ENCODE measurements around the gene TMEM234.

The TMEM234 gene

DNA sequence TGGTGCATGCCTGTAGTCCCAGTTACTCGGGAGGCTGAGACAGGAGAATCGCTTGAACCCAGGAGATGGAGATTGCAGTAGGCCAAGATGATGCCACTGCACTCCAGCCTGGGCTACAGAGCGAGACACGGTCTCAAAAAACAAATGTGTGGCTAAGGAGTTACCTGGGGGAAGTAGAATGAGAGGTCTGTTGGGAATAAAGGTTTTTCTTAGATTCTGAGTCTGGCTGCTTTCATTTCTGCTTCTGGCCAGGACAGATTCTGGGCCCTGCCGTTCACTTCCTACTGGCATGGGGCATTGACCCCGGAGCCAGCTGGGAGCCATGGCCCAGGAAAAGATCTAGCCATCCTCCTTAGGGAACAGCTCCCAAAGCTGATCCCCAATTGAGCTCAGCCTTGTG, 13.7 kb downstream of the TMEM234 start:
- Histone ChIP-seq H3K9me3 (ENCODE audit: insufficient read depth, low read length) (no peaks in the 10 kb centered on the region), H3F3A (ENCODE audit: insufficient read depth) (0 out of 2 replicates have a peak, but pooled peaks cover 4% of the 10 kb centered on the region), H3K79me2 (ENCODE audit: insufficient read depth, low read length) (no peaks in the 10 kb centered on the region), H3K4me3 (ENCODE audit: insufficient read depth, low read length, poor library complexity, severe bottlenecking) (no peak overlapping the region), H4K20me1 (ENCODE audit: low read depth, low read length) (no peaks in the 10 kb centered on the region), H3K27ac (ENCODE audit: low read depth, low read length) (no peak overlapping the region), H3K27me3 (ENCODE audit: low read length) (no peaks in the 10 kb centered on the region), H2AFZ (ENCODE audit: low read depth, low read length, severe bottlenecking) (no peak overlapping the region), H3K9ac (ENCODE audit: low read length) (no peak overlapping the region), H3K36me3 (ENCODE audit: low read length) (no peaks in the 10 kb centered on the region), H3K9me2 (replicated peaks; ENCODE audit: insufficient read depth, low read length) (no peaks in the 10 kb centered on the region), H3K4me2 (ENCODE audit: low read depth, low read length, poor library complexity, severe bottlenecking) (no peak overlapping the region)
- TF ChIP-seq, protein P1, sequence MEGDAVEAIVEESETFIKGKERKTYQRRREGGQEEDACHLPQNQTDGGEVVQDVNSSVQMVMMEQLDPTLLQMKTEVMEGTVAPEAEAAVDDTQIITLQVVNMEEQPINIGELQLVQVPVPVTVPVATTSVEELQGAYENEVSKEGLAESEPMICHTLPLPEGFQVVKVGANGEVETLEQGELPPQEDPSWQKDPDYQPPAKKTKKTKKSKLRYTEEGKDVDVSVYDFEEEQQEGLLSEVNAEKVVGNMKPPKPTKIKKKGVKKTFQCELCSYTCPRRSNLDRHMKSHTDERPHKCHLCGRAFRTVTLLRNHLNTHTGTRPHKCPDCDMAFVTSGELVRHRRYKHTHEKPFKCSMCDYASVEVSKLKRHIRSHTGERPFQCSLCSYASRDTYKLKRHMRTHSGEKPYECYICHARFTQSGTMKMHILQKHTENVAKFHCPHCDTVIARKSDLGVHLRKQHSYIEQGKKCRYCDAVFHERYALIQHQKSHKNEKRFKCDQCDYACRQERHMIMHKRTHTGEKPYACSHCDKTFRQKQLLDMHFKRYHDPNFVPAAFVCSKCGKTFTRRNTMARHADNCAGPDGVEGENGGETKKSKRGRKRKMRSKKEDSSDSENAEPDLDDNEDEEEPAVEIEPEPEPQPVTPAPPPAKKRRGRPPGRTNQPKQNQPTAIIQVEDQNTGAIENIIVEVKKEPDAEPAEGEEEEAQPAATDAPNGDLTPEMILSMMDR (IDR thresholded peaks at IDR 0.05; ENCODE audit: insufficient read depth, low read length, poor library complexity, severe bottlenecking), result no peak
- no peak for TF ChIP-seq EZH2phosphoT487 (conservative IDR thresholded peaks at IDR 0.05; ENCODE audit: low read length)

DNA sequence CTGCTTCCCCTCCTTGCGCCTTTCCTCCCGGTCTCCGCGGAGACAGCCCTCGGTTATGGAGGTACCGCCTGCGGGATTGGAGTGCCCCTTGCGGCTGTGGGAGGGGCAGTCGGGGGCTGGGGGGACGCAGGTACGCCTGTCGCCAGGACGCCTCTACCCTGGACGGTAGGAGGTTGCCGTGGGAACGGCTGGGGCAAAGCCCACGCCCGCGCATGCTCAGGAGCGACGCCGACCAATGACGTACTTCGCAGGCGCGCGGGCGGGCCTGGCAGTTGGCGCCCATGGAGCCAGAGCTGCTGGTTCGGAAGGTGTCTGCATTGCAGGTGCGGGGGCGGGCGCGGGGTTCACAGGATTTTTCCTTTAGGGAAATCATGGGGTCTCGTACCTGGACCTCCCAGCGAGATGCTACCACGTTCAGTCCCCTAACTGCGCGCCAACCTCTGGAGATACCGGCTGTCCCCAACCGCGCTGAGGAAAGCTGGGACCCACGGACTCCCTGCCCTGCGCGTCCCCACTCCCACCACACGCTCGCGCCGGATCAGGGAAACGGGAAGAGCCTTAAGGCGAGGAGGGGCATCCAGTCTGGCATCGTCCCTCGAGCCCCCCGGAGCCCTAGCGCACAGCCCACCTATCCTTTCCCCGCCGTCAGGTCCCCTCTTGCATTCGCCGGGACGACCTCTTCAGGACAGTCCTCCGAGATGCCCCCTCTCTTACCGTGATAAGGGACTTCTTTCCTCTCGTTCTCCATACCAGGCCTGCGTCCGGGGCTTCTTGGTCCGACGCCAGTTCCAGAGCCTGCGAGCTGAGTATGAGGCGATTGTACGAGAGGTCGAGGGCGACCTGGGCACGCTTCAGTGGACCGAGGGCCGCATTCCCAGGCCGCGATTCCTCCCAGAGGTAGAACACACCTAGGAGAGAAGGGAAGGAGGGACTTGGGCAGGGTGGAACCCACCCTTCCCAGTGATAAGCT, 16.5 kb downstream of the TMEM234 start, which contains the start of gene IQCC:
Gene IQCC, plus strand, starts transcription at position 271 of the 970 bp plus-strand sequence. Its CDS starts 11 bp downstream, at position 282.
- no peak within 1 kb of the TSS for H3K27ac ChIP-seq (ENCODE audit: low read depth, low read length)
- peak within 1 kb of the TSS; percentile 61 for H3K4me2 ChIP-seq (ENCODE audit: low read depth, low read length, poor library complexity, severe bottlenecking)

DNA sequence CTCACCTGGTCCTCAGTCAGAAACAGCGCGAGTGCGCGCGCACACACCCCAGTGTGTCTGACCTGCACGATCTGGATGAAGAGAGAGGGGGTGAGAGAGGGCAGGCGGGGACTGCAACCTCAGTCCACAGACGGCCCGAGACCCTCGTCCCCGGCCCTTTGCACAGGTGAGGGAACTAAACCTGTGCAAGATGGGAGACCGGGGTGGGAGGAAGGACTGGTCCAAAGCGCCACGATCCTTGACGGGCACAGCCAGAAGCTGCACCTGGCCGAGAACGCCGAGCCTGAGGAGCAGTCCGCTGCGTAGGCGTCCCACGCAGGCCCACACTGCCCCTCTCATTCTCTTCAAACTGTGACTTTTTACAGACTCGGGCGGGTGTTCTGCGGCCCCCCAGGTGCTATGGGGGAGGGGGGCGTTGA, 17.2 kb downstream of the TMEM234 start:
- TF ChIP-seq, protein P1 (IDR thresholded peaks at IDR 0.05; ENCODE audit: insufficient read depth, low read length, poor library complexity, severe bottlenecking), result no peak
- Histone ChIP-seq H3K9me3 (ENCODE audit: insufficient read depth, low read length) (no peaks in the 10 kb centered on the region), H3K4me2 (ENCODE audit: low read depth, low read length, poor library complexity, severe bottlenecking) (peak overlapping the region; percentile 61), H3F3A (ENCODE audit: insufficient read depth) (peaks cover 14% of the 10 kb centered on the region), H3K4me3 (ENCODE audit: insufficient read depth, low read length, poor library complexity, severe bottlenecking) (peak overlapping the region; percentile 66), H3K9ac (ENCODE audit: low read length) (peak overlapping the region; percentile 79), H3K79me2 (ENCODE audit: insufficient read depth, low read length) (0 out of 2 replicates have a peak, but pooled peaks cover 3% of the 10 kb centered on the region), H4K20me1 (ENCODE audit: low read depth, low read length) (no peaks in the 10 kb centered on the region), H2AFZ (ENCODE audit: low read depth, low read length, severe bottlenecking) (no peak overlapping the region), H3K9me2 (replicated peaks; ENCODE audit: insufficient read depth, low read length) (no peaks in the 10 kb centered on the region), H3K27ac (ENCODE audit: low read depth, low read length) (no peak overlapping the region), H3K27me3 (ENCODE audit: low read length) (no peaks in the 10 kb centered on the region), H3K36me3 (ENCODE audit: low read length) (no peaks in the 10 kb centered on the region)

More for the DNA sequence above, 16.5 kb downstream of the TMEM234 start, which contains the start of gene IQCC:
- Histone ChIP-seq H3K9me2 (replicated peaks; ENCODE audit: insufficient read depth, low read length) (no peaks in the 10 kb centered on the region), H3K9me3 (ENCODE audit: insufficient read depth, low read length) (no peaks in the 10 kb centered on the region), H2AFZ (ENCODE audit: low read depth, low read length, severe bottlenecking) (peak within 1 kb of the TSS; percentile 60), H3F3A (ENCODE audit: insufficient read depth) (peaks cover 14% of the 10 kb centered on the region), H4K20me1 (ENCODE audit: low read depth, low read length) (no peaks in the 10 kb centered on the region), H3K36me3 (ENCODE audit: low read length) (no peaks in the 10 kb centered on the region), H3K27me3 (ENCODE audit: low read length) (no peaks in the 10 kb centered on the region), H3K9ac (ENCODE audit: low read length) (peak within 1 kb of the TSS; percentile 79), H3K4me3 (ENCODE audit: insufficient read depth, low read length, poor library complexity, severe bottlenecking) (peak within 1 kb of the TSS; percentile 66), H3K79me2 (ENCODE audit: insufficient read depth, low read length) (0 out of 2 replicates have a peak, but pooled peaks cover 3% of the 10 kb centered on the region)
- TF ChIP-seq, protein P1 (IDR thresholded peaks at IDR 0.05; ENCODE audit: insufficient read depth, low read length, poor library complexity, severe bottlenecking), result no peak
- no peak for TF ChIP-seq EZH2phosphoT487 (conservative IDR thresholded peaks at IDR 0.05; ENCODE audit: low read length)

Data from SU-DHL-6 (cell line).